ELR (cell line): ENCODE measurements around the gene CTXN1.

ENCODE experiments used
- DNase-seq: peaks from one replicate; pipeline ENCODE4 v3.0.0-alpha.2; 2015; ENCODE audit warnings: low read depth

CTXN1 gene

GRCh38 chr19:7900401-7900870 lies 25.5 kb downstream of the CTXN1 start:
- no peak for DNase-seq

- DNase-seq = no peak
Observed at GRCh38 chr19:7899751-7900378, 26.1 kb downstream of the CTXN1 start.

GRCh38 chr19:7898967-7899366 lies 27.0 kb downstream of the CTXN1 start:
- DNase-seq = no peak

GRCh38 chr19:7897292-7897691 lies 28.6 kb downstream of the CTXN1 start:
- DNase-seq = no peak

- no peak for DNase-seq
Observed at GRCh38 chr19:7895565-7895964, 30.4 kb downstream of the CTXN1 start.

- DNase-seq = no peak
Observed at GRCh38 chr19:7894612-7895309, 31.2 kb downstream of the CTXN1 start.

- peak; percentile 88 for DNase-seq
Observed at GRCh38 chr19:7893362-7894101, 32.4 kb downstream of the CTXN1 start.

GRCh38 chr19:7888826-7889217 lies 37.1 kb downstream of the CTXN1 start:
- no peak for DNase-seq

- peak; percentile 87 for DNase-seq
Observed at GRCh38 chr19:7888145-7888825, 37.6 kb downstream of the CTXN1 start, which contains the start of gene LRRC8E. LRRC8E (plus strand) TSS chr19:7888510; CDS start chr19:7895604, 7,094 bp downstream.

GRCh38 chr19:7887408-7888144 lies 38.4 kb downstream of the CTXN1 start:
- DNase-seq = no peak

- DNase-seq = no peak
Observed at GRCh38 chr19:7885818-7886217, 40.1 kb downstream of the CTXN1 start.

- DNase-seq = peak; percentile 69
Observed at GRCh38 chr19:7883796-7884570, 42.0 kb downstream of the CTXN1 start.

- DNase-seq = no peak
Observed at GRCh38 chr19:7883105-7883504, 42.8 kb downstream of the CTXN1 start.

- DNase-seq = no peak
Observed at GRCh38 chr19:7881910-7882309, 44.0 kb downstream of the CTXN1 start.

- no peak for DNase-seq
Observed at GRCh38 chr19:7879836-7880235, 46.1 kb downstream of the CTXN1 start.

- DNase-seq = no peak
Observed at GRCh38 chr19:7879111-7879807, 46.7 kb downstream of the CTXN1 start.

- DNase-seq = no peak
Observed at GRCh38 chr19:7877249-7877836, 48.6 kb downstream of the CTXN1 start.

GRCh38 chr19:7874897-7875273 lies 51.0 kb downstream of the CTXN1 start:
- DNase-seq = no peak
